Esophagus muscularis mucosa (tissue), 3 donors: ENCODE data around the gene MRPL43.

ENCODE experiments used
- CTCF ChIP-seq, 3 experiments: fragments of 200-600 bp in 2 of 3; fragments of 450-650 bp in 1 of 3; sonication (generic) in 2 of 3; IDR thresholded peaks; one replicate each; pipeline ENCODE4 v1.5.1; 2017 to 2019; ENCODE audit warnings: antibody characterized with exemption in 3 of 3, mild to moderate bottlenecking in 2 of 3, moderate library complexity in 1 of 3
- POLR2A ChIP-seq: fragments of 450-650 bp; IDR thresholded peaks from one replicate; pipeline ENCODE4 v1.6.1; 2017; ENCODE audit warnings: antibody characterized with exemption, moderate library complexity, mild to moderate bottlenecking, low read depth
- POLR2AphosphoS5 ChIP-seq, 2 donors: sonication (generic); formaldehyde crosslinking; IDR thresholded peaks; one replicate each; pipeline ENCODE4 v1.6.1; 2017; ENCODE audit warnings: antibody characterized with exemption in 2 of 2

- TF ChIP-seq CTCF (IDR thresholded peaks at IDR 0.05) = no peak
- no peak for TF ChIP-seq POLR2A
- TF ChIP-seq POLR2AphosphoS5 (IDR thresholded peaks at IDR 0.05) = no peak
These were observed 2.0 kb downstream of the MRPL43 start for GRCh38 chr10:100985336-100985735.
